Activated naive CD4-positive, alpha-beta T cell (primary cell): ENCODE results near the gene CISH.

Experiments
- DNase-seq, 4 experiments: peaks; one replicate each; lab custom pipeline; 2025; lab: John Stamatoyannopoulos, UW

CISH gene

GRCh38 chr3:50599115-50599715, 12.4 kb downstream of the CISH start:
- DNase-seq, result no peak

- DNase-seq, result no peak
Observed at GRCh38 chr3:50594253-50594785, 17.3 kb downstream of the CISH start.

GRCh38 chr3:50592568-50592967, 19.0 kb downstream of the CISH start:
- DNase-seq, result no peak

- DNase-seq, result no peak
Observed at GRCh38 chr3:50591196-50591741, 20.3 kb downstream of the CISH start.

- DNase-seq, result no peak
Observed at GRCh38 chr3:50588759-50589433, 22.7 kb downstream of the CISH start.

GRCh38 chr3:50587806-50588758, 23.5 kb downstream of the CISH start:
- DNase-seq, result peak in 2 of 4 experiments; percentile 24 to 45

GRCh38 chr3:50587373-50587772, 24.2 kb downstream of the CISH start:
- no peak for DNase-seq

GRCh38 chr3:50586763-50587070, 24.9 kb downstream of the CISH start:
- no peak for DNase-seq

- no peak for DNase-seq
Observed at GRCh38 chr3:50585919-50586762, 25.4 kb downstream of the CISH start.

GRCh38 chr3:50584391-50584790, 27.2 kb downstream of the CISH start:
- no peak for DNase-seq

GRCh38 chr3:50583897-50584296, 27.7 kb downstream of the CISH start:
- DNase-seq, result no peak

- DNase-seq, result no peak
Observed at GRCh38 chr3:50582083-50582482, 29.5 kb downstream of the CISH start.

GRCh38 chr3:50581459-50581842, 30.1 kb downstream of the CISH start:
- DNase-seq, result no peak

- DNase-seq, result no peak
Observed at GRCh38 chr3:50580683-50581458, 30.7 kb downstream of the CISH start.

- no peak for DNase-seq
Observed at GRCh38 chr3:50577348-50577747, 34.2 kb downstream of the CISH start.

GRCh38 chr3:50575372-50575771, 36.2 kb downstream of the CISH start:
- DNase-seq, result no peak

GRCh38 chr3:50574444-50574831, 37.1 kb downstream of the CISH start:
- no peak for DNase-seq

- DNase-seq, result peak in 1 of 4 experiments; percentile 19
Observed at GRCh38 chr3:50573566-50574443, 37.8 kb downstream of the CISH start.

GRCh38 chr3:50572801-50573371, 38.7 kb downstream of the CISH start:
- DNase-seq, result no peak
